ENCODE results near the gene FZR1. TPM values are rescaled to one million over a fixed set of nuclear protein-coding genes. Genes with fewer than 3 reads are reported as not detected.

FZR1 gene
- total and polyA plus RNA-seq, 2 of the 8 experiments (the other 6 are each of a cell fraction or from before 2014, with no cell fraction given): 21.6 to 35.5 TPM

- H2AK5ac ChIP-seq (ENCODE audit: low read depth, low read length): no peak overlapping the region
- H3K9ac ChIP-seq (replicated peaks in 1 of 4; ENCODE audit: extremely low read depth in 1 of 4, low read depth in 3 of 4, low read length in 3 of 4): no peak overlapping the region
Measured at GRCh38 chr19:3474614-3475013, 31.5 kb upstream of the FZR1 start.

More at GRCh38 chr19:3474614-3475013, 31.5 kb upstream of the FZR1 start:
- ChIA-PET CTCF (ENCODE audit: partially characterized antibody) (interaction anchor here (1.0 to 6.8 kb wide), 6 partner anchors 8 to 149 kb away, joined by 3 to 97 read pairs (median 10); partner anchors contain the start of genes MFSD12, SMIM24 and SMIM44), POLR2A (ENCODE audit: partially characterized antibody) (no interaction called here)
- Histone ChIP-seq H3K27ac (ENCODE audit: low read depth, low read length) (no peak overlapping the region), H3K23me2 (ENCODE audit: low read depth, low read length) (peaks cover 23% of the 10 kb centered on the region; the same call in 1 of the 2 replicates), H3K4me1 (replicated peaks in 1 of 4; ENCODE audit: control insufficient read depth in 3 of 4, insufficient read depth in 4 of 4, low read length in 3 of 4) (peaks cover 0 to 2% (median 0%) of the 10 kb centered on the region in 4 experiments; a peak in 2 of 7 replicates), H4K20me1 (replicated peaks in 1 of 2; ENCODE audit: control insufficient read depth in 1 of 2, insufficient read depth in 2 of 2, low read length in 2 of 2) (peaks cover 0 to 10% of the 10 kb centered on the region in 2 experiments), H2BK12ac (ENCODE audit: low read depth, low read length) (no peak overlapping the region), H3K4me3 (ENCODE audit: extremely low read depth in 1 of 4, insufficient read depth in 2 of 4, low read depth in 3 of 4, low read length in 4 of 4) (no peak overlapping the region), H3K14ac (ENCODE audit: insufficient read length) (no peak overlapping the region), H3K36me3 (ENCODE audit: control insufficient read depth in 2 of 4, insufficient read depth in 4 of 4, low read length in 3 of 4) (no peaks in the 10 kb centered on the region), H4K91ac (replicated peaks; ENCODE audit: insufficient read length, low read length) (no peak overlapping the region), H3K18ac (ENCODE audit: extremely low read depth, low read length) (no peak overlapping the region), H3K56ac (replicated peaks; ENCODE audit: insufficient read length, low read depth, low read length) (no peak overlapping the region), H4K8ac (ENCODE audit: extremely low read depth, insufficient read depth, low read length) (no peak overlapping the region), H2BK15ac (ENCODE audit: low read length) (no peak overlapping the region), H3K79me2 (ENCODE audit: control insufficient read depth in 1 of 2, insufficient read depth in 2 of 2, low read length in 2 of 2) (no peaks in the 10 kb centered on the region), H2BK120ac (replicated peaks; ENCODE audit: low read depth, low read length) (no peak overlapping the region), H2AFZ (ENCODE audit: low read length) (no peak overlapping the region), H3K79me1 (ENCODE audit: low read depth, low read length) (no peaks in the 10 kb centered on the region), H3K4ac (replicated peaks; ENCODE audit: insufficient read length, low read depth, low read length) (no peak overlapping the region), H3K23ac (ENCODE audit: insufficient read length) (no peak overlapping the region), H4K5ac (ENCODE audit: insufficient read length, low read depth, low read length) (no peak overlapping the region), H3K4me2 (ENCODE audit: insufficient read depth in 1 of 2, low read depth in 2 of 2, low read length in 2 of 2) (no peak overlapping the region), H3K27me3 (replicated peaks in 1 of 4; ENCODE audit: control insufficient read depth in 3 of 4, extremely low read depth in 1 of 4, insufficient read depth in 3 of 4, low read length in 3 of 4) (peaks cover 0 to 15% (median 7%) of the 10 kb centered on the region in 4 experiments; a peak in 6 of 7 replicates), H2BK20ac (ENCODE audit: low read length) (no peak overlapping the region), H3K9me3 (ENCODE audit: insufficient read depth in 2 of 2, low read depth in 1 of 2, low read length in 1 of 2) (no peaks in the 10 kb centered on the region), H2BK5ac (ENCODE audit: low read depth, low read length) (no peak overlapping the region)
- TF ChIP-seq MAX (IDR thresholded peaks at IDR 0.05) (no peak), CREB1 (IDR thresholded peaks at IDR 0.05) (no peak), FOSL1 (IDR thresholded peaks at IDR 0.05; ENCODE audit: insufficient read depth, low read depth, low read length) (no peak), ZNF274 (IDR thresholded peaks at IDR 0.05; ENCODE audit: borderline replicate concordance, extremely low read depth, low read length) (no peak), ASH2L (IDR thresholded peaks at IDR 0.05; ENCODE audit: low read length) (no peak), BRCA1 (IDR thresholded peaks at IDR 0.05; ENCODE audit: low read depth, low read length) (no peak), HDAC6 (IDR thresholded peaks at IDR 0.05; ENCODE audit: low read depth, low read length) (no peak)
- 88% methylated on average over 2 of the region's 2 CpGs; no CpG with 5 or more reads in 1 of the 2 experiments for WGBS, 2 experiments (ENCODE audit: extremely low coverage in 1 of 2, insufficient coverage in 1 of 2, insufficient read length in 1 of 2, insufficient replicate concordance in 2 of 2, low coverage in 1 of 2, low lambda C conversion rate in 2 of 2, missing lambda C conversion rate in 1 of 2)
- no peak for FAIRE-seq
- DNase-seq (ENCODE audit: low read depth in 1 of 2, low spot score in 2 of 2): no peak
